Nephron progenitor cell (in vitro differentiated cells): ENCODE data around the gene PLAAT2.
"Not testable (repeated sequence)": the region's sequence is repeated elsewhere in the genome, so short reads cannot be mapped to it uniquely, and the experiment has no call there.

Experiments used
- DNase-seq: peaks from one replicate; pipeline ENCODE4 v3.0.0; 2021
- H3K27ac Mint-ChIP-seq: 2 replicates; pipeline ENCODE4 v1.8.0; 2021; ENCODE audit warnings: mild to moderate bottlenecking, moderate library complexity, mixed read lengths
- H3K27me3 Mint-ChIP-seq: 2 replicates; pipeline ENCODE4 v1.8.0; 2021; ENCODE audit warnings: mild to moderate bottlenecking, low read depth, mixed read lengths; ENCODE audit not compliant: poor library complexity
- H3K36me3 Mint-ChIP-seq: 2 replicates; pipeline ENCODE4 v1.8.0; 2021; ENCODE audit warnings: low read depth, mixed read lengths
- H3K4me1 Mint-ChIP-seq: 2 replicates; pipeline ENCODE4 v1.8.0; 2021; ENCODE audit warnings: mixed read lengths
- H3K4me3 Mint-ChIP-seq: 2 replicates; pipeline ENCODE4 v1.8.0; 2021; ENCODE audit warnings: mild to moderate bottlenecking, moderate library complexity, mixed read lengths
- H3K9me3 Mint-ChIP-seq: 2 replicates; pipeline ENCODE4 v1.8.0; 2021; ENCODE audit warnings: mild to moderate bottlenecking, moderate library complexity, mixed read lengths
- CTCF ChIP-seq: fragments of 200-600 bp; sonication (generic); IDR thresholded peaks from 2 replicates; pipeline ENCODE4 v1.5.0; 2021; ENCODE audit warnings: antibody characterized with exemption

PLAAT2 gene

GRCh38 chr11:63548178-63548577, 15.0 kb downstream of the PLAAT2 start:
- no peak for TF ChIP-seq CTCF
- peaks cover 5% of the 10 kb centered on the region for H3K9me3 Mint-ChIP-seq

GRCh38 chr11:63547061-63547460, 16.1 kb downstream of the PLAAT2 start:
- no peaks in the 10 kb centered on the region for H3K36me3 Mint-ChIP-seq
- peaks cover 6% of the 10 kb centered on the region for H3K4me1 Mint-ChIP-seq
- H3K27ac Mint-ChIP-seq: no peak overlapping the region
- H3K4me3 Mint-ChIP-seq: no peak overlapping the region
- no peak for TF ChIP-seq CTCF
- peaks cover 5% of the 10 kb centered on the region for H3K9me3 Mint-ChIP-seq
- DNase-seq: no peak
- peaks cover 4% of the 10 kb centered on the region for H3K27me3 Mint-ChIP-seq

More at GRCh38 chr11:63548178-63548577, 15.0 kb downstream of the PLAAT2 start:
- Mint-ChIP-seq H3K27ac (no peak overlapping the region), H3K36me3 (no peaks in the 10 kb centered on the region), H3K4me1 (peaks cover 13% of the 10 kb centered on the region), H3K4me3 (no peak overlapping the region), H3K27me3 (peaks cover 9% of the 10 kb centered on the region)
- DNase-seq: no peak

- H3K27ac Mint-ChIP-seq: no peak overlapping the region
- H3K27me3 Mint-ChIP-seq: peaks cover 4% of the 10 kb centered on the region
- H3K9me3 Mint-ChIP-seq: no peaks in the 10 kb centered on the region
- TF ChIP-seq CTCF: no peak
- H3K4me3 Mint-ChIP-seq: no peak overlapping the region
- no peaks in the 10 kb centered on the region for H3K36me3 Mint-ChIP-seq
- H3K4me1 Mint-ChIP-seq: no peaks in the 10 kb centered on the region
- no peak for DNase-seq
These were observed 19.5 kb downstream of the PLAAT2 start for GRCh38 chr11:63543711-63544110.

- not testable (repeated sequence) for H3K9me3 Mint-ChIP-seq, DNase-seq, H3K4me1 Mint-ChIP-seq, H3K36me3 Mint-ChIP-seq, H3K27ac Mint-ChIP-seq, H3K4me3 Mint-ChIP-seq
- peaks cover 10% of the 10 kb centered on the region for H3K27me3 Mint-ChIP-seq
These were observed 20.7 kb downstream of the PLAAT2 start for GRCh38 chr11:63542506-63542905.

- no peak overlapping the region for H3K4me3 Mint-ChIP-seq
- peaks cover 10% of the 10 kb centered on the region for H3K4me1 Mint-ChIP-seq
- DNase-seq: no peak
- H3K9me3 Mint-ChIP-seq: no peaks in the 10 kb centered on the region
- peak overlapping the region; percentile 62 for H3K27ac Mint-ChIP-seq
- peaks cover 11% of the 10 kb centered on the region for H3K27me3 Mint-ChIP-seq
- H3K36me3 Mint-ChIP-seq: no peaks in the 10 kb centered on the region
- no peak for TF ChIP-seq CTCF
These were observed 25.7 kb downstream of the PLAAT2 start for GRCh38 chr11:63537293-63538101.

- no peak for TF ChIP-seq CTCF
- no peak for DNase-seq
- Mint-ChIP-seq H3K4me1 (peaks cover 10% of the 10 kb centered on the region), H3K4me3 (no peak within 1 kb of the TSS), H3K27me3 (peaks cover 11% of the 10 kb centered on the region), H3K27ac (peak within 1 kb of the TSS; percentile 62), H3K36me3 (no peaks in the 10 kb centered on the region), H3K9me3 (no peaks in the 10 kb centered on the region)
These were observed 26.4 kb downstream of the PLAAT2 start, which contains the start of gene PLAAT4 for GRCh38 chr11:63536669-63537292. Gene PLAAT4, plus strand, starts transcription at chr11:63536808. Its CDS starts 61 bp downstream, at chr11:63536869.
